ENCODE data around the gene CDK6.
"Not testable (repeated sequence)": the region's sequence is repeated elsewhere in the genome, so short reads cannot be mapped to it uniquely, and the experiment has no call there.

Gene CDK6

GRCh38 chr7:92864169-92864568 lies 27.8 kb upstream of the CDK6 start:
- H3K36me3 Mint-ChIP-seq (ENCODE audit: low read depth) = peaks cover 11% of the 10 kb centered on the region

DNA sequence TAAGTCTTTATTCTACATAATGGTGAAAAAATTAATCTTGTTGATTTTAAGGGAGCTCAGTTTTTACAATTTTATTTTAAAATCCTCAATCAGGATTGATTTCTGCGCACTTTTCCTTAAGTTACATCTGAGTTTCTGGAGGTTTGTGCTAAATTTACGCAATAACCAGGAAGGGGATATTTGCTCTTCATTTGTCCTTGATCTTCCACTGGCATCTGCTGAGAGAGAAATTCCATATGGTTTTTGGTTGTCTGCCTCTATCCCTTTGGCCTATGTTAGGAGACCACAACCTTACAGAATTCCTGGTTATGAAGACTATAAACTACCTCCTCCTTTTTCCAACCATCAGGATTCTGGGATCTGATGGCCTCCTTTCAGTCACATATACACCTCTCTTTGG lies 20.1 kb upstream of the CDK6 start:
- no peaks in the 10 kb centered on the region for H3K36me3 Mint-ChIP-seq (ENCODE audit: low read depth)
- H3K9me3 Mint-ChIP-seq = no peaks in the 10 kb centered on the region
- no peak overlapping the region for H3K27ac Mint-ChIP-seq
- H3K27me3 Mint-ChIP-seq (ENCODE audit: low read depth) = no peaks in the 10 kb centered on the region
- no peak overlapping the region for H3K4me3 Mint-ChIP-seq
- DNase-seq (ENCODE audit: low spot score) = no peak
- peaks cover 12% of the 10 kb centered on the region for H3K4me1 Mint-ChIP-seq (ENCODE audit: low read depth)

More at GRCh38 chr7:92864169-92864568, 27.8 kb upstream of the CDK6 start:
- H3K27me3 Mint-ChIP-seq (ENCODE audit: low read depth); H3K27ac Mint-ChIP-seq; H3K4me3 Mint-ChIP-seq; DNase-seq (ENCODE audit: low spot score); H3K4me1 Mint-ChIP-seq (ENCODE audit: low read depth): not testable (repeated sequence)
- peaks cover 34% of the 10 kb centered on the region for H3K9me3 Mint-ChIP-seq

GRCh38 chr7:92854501-92855238 lies 18.3 kb upstream of the CDK6 start:
- H3K4me3 Mint-ChIP-seq = peak overlapping the region; percentile 12
- H3K9me3 Mint-ChIP-seq = no peaks in the 10 kb centered on the region
- DNase-seq (ENCODE audit: low spot score) = peak; percentile 53

DNA sequence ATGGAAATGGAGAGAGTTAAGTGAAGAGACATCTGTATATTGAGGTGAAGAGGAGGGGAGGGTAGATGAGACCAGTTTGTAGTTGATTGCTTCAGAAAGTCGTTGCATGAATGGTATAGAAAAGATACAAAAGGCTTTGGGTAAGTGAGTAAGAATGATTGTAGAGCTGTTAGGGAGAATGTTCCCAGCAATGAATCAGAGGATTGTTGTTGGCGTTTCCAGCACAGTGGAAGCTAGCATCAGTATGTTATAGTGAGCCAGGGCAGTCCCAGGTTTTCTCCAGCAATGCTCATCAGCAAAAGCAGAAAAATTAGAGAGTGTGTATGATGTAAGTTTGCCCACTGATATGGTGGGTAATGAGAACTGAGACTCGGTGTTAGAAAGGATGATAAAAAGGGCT lies 15.4 kb upstream of the CDK6 start:
- DNase-seq (ENCODE audit: low spot score) = no peak
- H3K27me3 Mint-ChIP-seq (ENCODE audit: low read depth) = no peaks in the 10 kb centered on the region
- H3K9me3 Mint-ChIP-seq = no peaks in the 10 kb centered on the region
- H3K27ac Mint-ChIP-seq = no peak overlapping the region
- no peaks in the 10 kb centered on the region for H3K36me3 Mint-ChIP-seq (ENCODE audit: low read depth)
- no peak overlapping the region for H3K4me3 Mint-ChIP-seq
- peaks cover 22% of the 10 kb centered on the region for H3K4me1 Mint-ChIP-seq (ENCODE audit: low read depth)

More at GRCh38 chr7:92854501-92855238, 18.3 kb upstream of the CDK6 start:
- no peaks in the 10 kb centered on the region for H3K27me3 Mint-ChIP-seq (ENCODE audit: low read depth)
- H3K27ac Mint-ChIP-seq = peak overlapping the region; percentile 5
- H3K36me3 Mint-ChIP-seq (ENCODE audit: low read depth) = no peaks in the 10 kb centered on the region
- H3K4me1 Mint-ChIP-seq (ENCODE audit: low read depth) = peaks cover 12% of the 10 kb centered on the region

DNA sequence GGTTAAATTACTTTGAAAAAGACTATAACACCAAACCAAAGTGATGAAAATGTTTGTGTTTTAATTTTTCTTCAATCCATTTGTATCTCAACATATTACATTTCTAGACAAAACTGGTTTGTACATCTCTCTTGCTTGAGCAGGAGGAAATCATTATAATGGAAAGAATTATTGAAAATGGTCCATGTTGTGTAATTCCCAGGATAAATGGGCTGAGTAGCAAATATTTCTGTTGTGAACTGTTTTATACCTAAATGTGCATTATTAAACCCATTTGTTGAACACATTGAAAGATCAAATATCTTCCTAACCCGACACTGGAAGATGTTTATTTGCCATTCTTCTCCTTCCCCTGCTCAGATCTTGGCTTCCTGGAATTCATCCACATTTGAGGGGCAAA lies 14.1 kb upstream of the CDK6 start:
- Mint-ChIP-seq H3K4me1 (ENCODE audit: low read depth) (peaks cover 22% of the 10 kb centered on the region), H3K27ac (no peak overlapping the region), H3K36me3 (ENCODE audit: low read depth) (no peaks in the 10 kb centered on the region), H3K27me3 (ENCODE audit: low read depth) (no peaks in the 10 kb centered on the region), H3K9me3 (no peaks in the 10 kb centered on the region), H3K4me3 (no peak overlapping the region)
- DNase-seq (ENCODE audit: low spot score) = no peak

DNA sequence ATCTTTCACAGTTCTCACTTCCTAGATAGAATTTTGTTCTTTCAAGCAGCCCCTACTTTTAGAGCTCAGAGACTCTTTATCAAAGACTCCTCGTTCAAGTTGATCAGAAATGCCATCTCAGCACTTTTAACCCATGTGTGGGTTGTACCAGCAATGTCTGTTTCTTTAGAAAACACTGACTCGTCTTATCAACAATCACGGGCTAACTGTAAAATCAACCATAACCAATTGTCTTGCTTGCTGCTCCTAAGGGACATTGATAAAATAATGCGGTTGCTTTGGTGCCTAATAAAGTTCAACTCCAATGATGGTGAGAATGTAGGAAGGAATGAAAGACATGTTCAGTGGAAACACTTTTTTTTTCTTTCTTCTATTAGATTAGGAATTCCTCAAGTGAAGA lies 12.9 kb upstream of the CDK6 start:
- peak overlapping the region; percentile 0 for H3K27ac Mint-ChIP-seq
- peak overlapping the region; percentile 39 for H3K4me3 Mint-ChIP-seq
- H3K4me1 Mint-ChIP-seq (ENCODE audit: low read depth) = peaks cover 12% of the 10 kb centered on the region

GRCh38 chr7:92848851-92849250 lies 12.5 kb upstream of the CDK6 start:
- no peak for DNase-seq (ENCODE audit: low spot score)
- Mint-ChIP-seq H3K9me3 (no peaks in the 10 kb centered on the region), H3K4me3 (peak overlapping the region; percentile 39), H3K27me3 (ENCODE audit: low read depth) (no peaks in the 10 kb centered on the region), H3K27ac (peak overlapping the region; percentile 0), H3K4me1 (ENCODE audit: low read depth) (peaks cover 12% of the 10 kb centered on the region), H3K36me3 (ENCODE audit: low read depth) (no peaks in the 10 kb centered on the region)

More for the DNA sequence above, 12.9 kb upstream of the CDK6 start:
- no peaks in the 10 kb centered on the region for H3K27me3 Mint-ChIP-seq (ENCODE audit: low read depth)
- DNase-seq (ENCODE audit: low spot score) = no peak
- H3K36me3 Mint-ChIP-seq (ENCODE audit: low read depth) = no peaks in the 10 kb centered on the region
- no peaks in the 10 kb centered on the region for H3K9me3 Mint-ChIP-seq

- H3K9me3 Mint-ChIP-seq = no peaks in the 10 kb centered on the region
- H3K4me3 Mint-ChIP-seq = no peak overlapping the region
- H3K27me3 Mint-ChIP-seq (ENCODE audit: low read depth) = peaks cover under 1% of the 10 kb centered on the region
- DNase-seq (ENCODE audit: low spot score) = no peak
- H3K36me3 Mint-ChIP-seq (ENCODE audit: low read depth) = no peaks in the 10 kb centered on the region
- H3K4me1 Mint-ChIP-seq (ENCODE audit: low read depth) = peaks cover 11% of the 10 kb centered on the region
- no peak overlapping the region for H3K27ac Mint-ChIP-seq
These were observed 12.1 kb upstream of the CDK6 start for GRCh38 chr7:92848441-92848840.

DNA sequence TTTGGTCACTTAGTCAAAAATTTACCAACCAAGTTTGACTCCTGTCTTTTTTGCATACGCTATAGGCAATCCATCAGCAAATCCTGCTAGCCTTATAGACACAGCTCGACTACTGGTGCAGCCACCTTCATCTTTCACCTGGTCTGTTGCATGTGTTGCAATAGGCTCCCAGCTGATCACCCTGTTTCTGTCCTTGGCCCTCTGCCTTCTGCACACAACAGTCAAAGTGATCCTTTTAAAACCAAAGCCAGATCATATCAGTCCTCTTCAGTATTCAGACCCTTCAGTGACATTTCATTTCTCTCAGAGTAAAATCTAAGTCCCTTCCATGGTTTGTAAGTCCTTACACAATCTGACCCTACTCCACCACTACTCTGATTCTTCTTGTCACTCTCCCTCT lies 10.9 kb upstream of the CDK6 start:
- Mint-ChIP-seq H3K4me1 (ENCODE audit: low read depth) (peaks cover 11% of the 10 kb centered on the region), H3K27me3 (ENCODE audit: low read depth) (peaks cover 5% of the 10 kb centered on the region), H3K36me3 (ENCODE audit: low read depth) (no peaks in the 10 kb centered on the region)

DNA sequence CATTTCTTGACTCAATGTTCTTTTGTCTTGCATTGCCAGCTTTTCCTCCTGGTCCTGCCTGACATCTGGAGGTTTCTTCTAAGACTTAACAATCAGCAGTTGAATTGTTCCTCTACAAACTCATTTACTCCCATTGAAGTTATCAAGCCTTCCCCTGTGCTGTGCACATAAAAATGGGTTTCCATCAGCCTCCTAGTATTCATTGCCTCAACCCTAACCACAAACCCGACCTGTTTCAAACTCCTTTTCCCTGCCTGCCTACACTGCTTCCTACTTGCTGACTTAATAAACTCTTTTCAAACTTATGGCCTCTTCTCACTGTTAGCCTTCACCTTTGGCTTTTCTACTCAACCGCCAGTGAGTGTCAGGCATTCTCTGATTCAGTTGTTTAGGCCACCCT lies 9.4 kb upstream of the CDK6 start:
- H3K4me3 Mint-ChIP-seq = no peak overlapping the region
- H3K9me3 Mint-ChIP-seq = no peaks in the 10 kb centered on the region
- no peak for DNase-seq (ENCODE audit: low spot score)
- no peaks in the 10 kb centered on the region for H3K36me3 Mint-ChIP-seq (ENCODE audit: low read depth)
- H3K27ac Mint-ChIP-seq = no peak overlapping the region
- H3K27me3 Mint-ChIP-seq (ENCODE audit: low read depth) = peaks cover 18% of the 10 kb centered on the region
- H3K4me1 Mint-ChIP-seq (ENCODE audit: low read depth) = peaks cover 14% of the 10 kb centered on the region

More for the DNA sequence above, 10.9 kb upstream of the CDK6 start:
- H3K27ac Mint-ChIP-seq = no peak overlapping the region
- H3K9me3 Mint-ChIP-seq = no peaks in the 10 kb centered on the region
- DNase-seq (ENCODE audit: low spot score) = peak; percentile 36
- no peak overlapping the region for H3K4me3 Mint-ChIP-seq

DNA sequence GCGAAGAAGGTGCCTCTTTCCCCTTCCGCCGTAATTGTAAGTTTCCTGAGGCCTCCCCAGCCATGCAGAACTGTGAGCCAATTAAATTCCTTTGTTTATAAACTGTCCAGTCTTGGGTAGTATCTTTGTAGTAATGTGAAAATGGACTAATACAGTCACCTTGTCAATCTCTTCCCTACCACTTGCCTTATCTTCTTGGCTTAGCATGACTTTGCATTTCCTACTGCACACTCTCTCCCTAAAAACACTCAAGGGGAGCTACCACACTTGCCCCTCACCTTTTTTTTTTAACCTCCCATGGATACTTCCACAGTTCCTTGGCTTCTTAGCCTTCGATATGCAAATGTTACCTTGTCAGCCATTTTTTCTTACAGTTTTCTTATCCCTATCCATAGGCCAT lies 7.4 kb upstream of the CDK6 start:
- DNase-seq (ENCODE audit: low spot score) = no peak
- Mint-ChIP-seq H3K9me3 (no peaks in the 10 kb centered on the region), H3K27ac (no peak overlapping the region), H3K27me3 (ENCODE audit: low read depth) (peaks cover 32% of the 10 kb centered on the region), H3K36me3 (ENCODE audit: low read depth) (no peaks in the 10 kb centered on the region), H3K4me1 (ENCODE audit: low read depth) (peaks cover 9% of the 10 kb centered on the region), H3K4me3 (no peak overlapping the region)

- Mint-ChIP-seq H3K4me1 (ENCODE audit: low read depth) (peaks cover 5% of the 10 kb centered on the region), H3K4me3 (no peak overlapping the region), H3K27me3 (ENCODE audit: low read depth) (peaks cover 35% of the 10 kb centered on the region), H3K36me3 (ENCODE audit: low read depth) (no peaks in the 10 kb centered on the region), H3K9me3 (no peaks in the 10 kb centered on the region), H3K27ac (no peak overlapping the region)
- DNase-seq (ENCODE audit: low spot score) = no peak
These were observed 6.8 kb upstream of the CDK6 start for GRCh38 chr7:92843034-92843760.

GRCh38 chr7:92841192-92841591 lies 4.8 kb upstream of the CDK6 start:
- H3K4me1 Mint-ChIP-seq (ENCODE audit: low read depth) = peaks cover 12% of the 10 kb centered on the region
- no peaks in the 10 kb centered on the region for H3K9me3 Mint-ChIP-seq
- no peak for DNase-seq (ENCODE audit: low spot score)
- peaks cover 41% of the 10 kb centered on the region for H3K27me3 Mint-ChIP-seq (ENCODE audit: low read depth)
- no peaks in the 10 kb centered on the region for H3K36me3 Mint-ChIP-seq (ENCODE audit: low read depth)
- H3K27ac Mint-ChIP-seq = no peak overlapping the region
- H3K4me3 Mint-ChIP-seq = no peak overlapping the region

DNA sequence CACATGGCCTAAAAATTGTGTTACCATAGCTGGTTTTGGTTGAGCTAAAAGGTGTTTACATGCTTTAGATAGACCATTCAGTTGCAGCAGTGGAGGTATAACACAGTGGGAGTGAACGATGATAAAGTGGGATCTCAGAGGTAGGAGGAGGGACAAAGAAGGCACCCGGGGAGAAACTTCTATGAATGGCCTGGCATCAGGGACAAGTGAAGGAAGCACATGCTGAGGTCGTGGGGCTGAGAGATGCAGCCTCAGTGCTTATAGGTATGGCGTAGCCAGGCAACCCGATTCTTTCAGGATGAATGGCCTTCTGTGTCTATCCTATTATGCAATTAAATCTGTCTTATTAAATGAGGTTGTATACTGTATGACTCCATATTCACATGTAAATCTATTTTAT lies 3.9 kb upstream of the CDK6 start:
- no peaks in the 10 kb centered on the region for H3K9me3 Mint-ChIP-seq
- H3K4me3 Mint-ChIP-seq = no peak overlapping the region
- H3K27me3 Mint-ChIP-seq (ENCODE audit: low read depth) = peaks cover 41% of the 10 kb centered on the region
- no peak for DNase-seq (ENCODE audit: low spot score)
- H3K27ac Mint-ChIP-seq = no peak overlapping the region
- peaks cover 12% of the 10 kb centered on the region for H3K4me1 Mint-ChIP-seq (ENCODE audit: low read depth)
- H3K36me3 Mint-ChIP-seq (ENCODE audit: low read depth) = no peaks in the 10 kb centered on the region
